Heart left ventricle (tissue), 13 donors: ENCODE data around the gene EML1.
A peak's percentile ranks its signal among the peaks of the same experiment; 100 is the strongest.

Experiments used
- POLR2A ChIP-seq, 2 donors: fragments of 450-650 bp; IDR thresholded peaks; one replicate each; pipeline ENCODE4 v1.6.1; 2017; ENCODE audit warnings: antibody characterized with exemption in 2 of 2, mild to moderate bottlenecking in 2 of 2, moderate library complexity in 2 of 2
- TF ChIP-seq, protein P1 (sequence below), 12 donors: fragments of 200-600 bp; sonication (generic) in 4 of 12; IDR thresholded peaks; one replicate each; pipeline versions ENCODE4 v1.5.0 to v1.8.0; 2018 to 2022; ENCODE audit warnings: antibody characterized with exemption in 12 of 12, mild to moderate bottlenecking in 5 of 12
- donor health status: ischemic (EF 13 %, LVEDD 7.1; RV severe dilation, severe dysfunction).
- donor health status: DM: no; HTN: yes; CAD: no.
- donor health status: DM: no; HTN: no; CAD: no.
- donor health status: ischemic (EF 25% LVEDD 6.9; RV normal size, moderate dysfunction).
- donor health status: ischemic (EF 25% LVEDD 5.7; RV mildly dilated, moderate dysfunction).
- donor health status: ischemic (EF 35%, LVEDD 5.7; RV mildly dilated, moderate dysfunction).
- donor health status: nonischemic (EF 11% LVEDD 7.7; RV severe dilation, severe dysfunction).
- donor health status: DM: yes; HTN: yes; CAD: no.
- donor health status: PGD.
- donor health status: ischemic (EF 29% LVEDD 5.4; RV normal size, mild dysfunction).
- donor health status: nonischemic (EF 23%, LVEDD 6.1; RV moderate dilation, normal function).

DNA sequence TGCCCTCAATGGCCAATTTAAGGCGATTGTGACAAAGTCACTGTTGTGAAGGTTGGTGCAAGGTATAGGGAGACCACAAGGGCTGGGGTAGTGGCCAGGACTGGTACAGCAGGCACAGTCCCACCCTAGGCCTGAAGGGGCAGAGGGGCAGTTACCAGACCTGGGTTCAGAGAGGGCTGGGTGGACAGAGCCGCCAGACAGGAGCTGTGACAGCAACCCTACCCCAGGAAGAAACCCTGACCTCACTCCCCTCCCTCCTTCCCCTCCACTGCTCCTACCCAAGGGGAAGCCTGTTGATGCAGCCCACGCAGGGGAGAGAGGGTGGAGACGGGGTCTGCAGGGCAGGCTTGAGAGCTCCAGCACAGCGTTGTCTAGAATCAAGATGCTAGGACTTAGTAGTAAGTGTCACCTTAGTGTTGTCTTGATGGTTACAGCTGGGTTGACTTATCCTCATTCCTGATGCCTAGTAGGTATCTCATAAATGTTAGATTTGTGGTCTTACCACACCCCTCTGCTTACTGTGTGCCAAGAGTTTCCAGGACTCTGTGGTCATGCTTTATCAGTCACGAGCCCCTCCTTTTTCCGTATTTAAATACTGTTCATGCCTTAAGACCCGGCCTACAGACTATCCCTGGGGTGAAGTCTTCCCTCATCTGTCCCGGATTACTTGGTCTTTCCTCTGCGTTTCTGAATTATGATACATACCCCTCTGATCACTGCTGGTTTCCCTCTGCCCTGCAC, 14.4 kb downstream of the EML1 start:
- TF ChIP-seq POLR2A (IDR thresholded peaks at IDR 0.05) = no peak
- TF ChIP-seq, protein P1, sequence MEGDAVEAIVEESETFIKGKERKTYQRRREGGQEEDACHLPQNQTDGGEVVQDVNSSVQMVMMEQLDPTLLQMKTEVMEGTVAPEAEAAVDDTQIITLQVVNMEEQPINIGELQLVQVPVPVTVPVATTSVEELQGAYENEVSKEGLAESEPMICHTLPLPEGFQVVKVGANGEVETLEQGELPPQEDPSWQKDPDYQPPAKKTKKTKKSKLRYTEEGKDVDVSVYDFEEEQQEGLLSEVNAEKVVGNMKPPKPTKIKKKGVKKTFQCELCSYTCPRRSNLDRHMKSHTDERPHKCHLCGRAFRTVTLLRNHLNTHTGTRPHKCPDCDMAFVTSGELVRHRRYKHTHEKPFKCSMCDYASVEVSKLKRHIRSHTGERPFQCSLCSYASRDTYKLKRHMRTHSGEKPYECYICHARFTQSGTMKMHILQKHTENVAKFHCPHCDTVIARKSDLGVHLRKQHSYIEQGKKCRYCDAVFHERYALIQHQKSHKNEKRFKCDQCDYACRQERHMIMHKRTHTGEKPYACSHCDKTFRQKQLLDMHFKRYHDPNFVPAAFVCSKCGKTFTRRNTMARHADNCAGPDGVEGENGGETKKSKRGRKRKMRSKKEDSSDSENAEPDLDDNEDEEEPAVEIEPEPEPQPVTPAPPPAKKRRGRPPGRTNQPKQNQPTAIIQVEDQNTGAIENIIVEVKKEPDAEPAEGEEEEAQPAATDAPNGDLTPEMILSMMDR (IDR thresholded peaks at IDR 0.05) = peak in 1 of 12 donors; percentile 8
